Endothelial cell of umbilical vein (primary cell): ENCODE results near the gene FAM124B. TPM values are rescaled to one million over a fixed set of nuclear protein-coding genes. Genes with fewer than 3 reads are reported as not detected.

Source experiments
- BruUV-seq: library from RNA; stranded (reverse); fragments of 400-500 nt; replicated peaks from 2 replicates; lab custom pipeline; 2021; lab: Mats Ljungman, UMichigan
- CTCF ChIA-PET: fragments of 300-600, 350-600 bp; sonication (Branson Sonifier 250); formaldehyde crosslinking; loops from one replicate; lab custom pipeline; 2021; ENCODE audit warnings: antibody characterized with exemption, inconsistent platforms; lab: Charles Lee
- POLR2A ChIA-PET: fragments of 300-600, 350-600 bp; sonication (Branson Sonifier 250); formaldehyde crosslinking; loops from one replicate; lab custom pipeline; 2021; ENCODE audit warnings: antibody characterized with exemption, inconsistent platforms; lab: Charles Lee
- DNase-seq: peaks from one replicate; pipeline ENCODE4 v3.0.0-alpha.2; 2011; ENCODE audit warnings: low read depth, low spot score
- FAIRE-seq: peaks from 2 replicates; lab custom pipeline; 2011; peaks lifted over from hg19 to GRCh38; lab: Jason Lieb, UNC
- H2AFZ ChIP-seq: 2 replicates; pipeline ENCODE4 v1.6.0; 2012; ENCODE audit warnings: low read depth, low read length, control low read depth, inconsistent platforms
- H3K27ac ChIP-seq: 2 replicates; pipeline ENCODE4 v1.5.1; 2011; ENCODE audit warnings: low read depth, mild to moderate bottlenecking, control low read depth, low read length, moderate library complexity; ENCODE audit not compliant: insufficient read depth
- H3K27me3 ChIP-seq, 2 experiments: 2 replicates each; pipeline versions ENCODE4 v1.6.0 to v1.6.1; 2011; ENCODE audit warnings: low read length in 2 of 2, mixed read lengths in 1 of 2; ENCODE audit not compliant: control insufficient read depth in 2 of 2, insufficient read depth in 2 of 2
- H3K36me3 ChIP-seq, 2 experiments: 2 replicates in 1 of 2; 3 replicates in 1 of 2; pipeline ENCODE4 v1.5.1; 2011; ENCODE audit warnings: low read length in 2 of 2, mild to moderate bottlenecking in 1 of 2, moderate library complexity in 1 of 2; ENCODE audit not compliant: control insufficient read depth in 2 of 2, insufficient read depth in 2 of 2; ENCODE audit errors: extremely low read depth in 1 of 2
- H3K4me1 ChIP-seq: 3 replicates; pipeline ENCODE4 v1.5.1; 2011; ENCODE audit warnings: mild to moderate bottlenecking, low read length; ENCODE audit not compliant: control insufficient read depth, insufficient read depth; ENCODE audit errors: extremely low read depth
- H3K4me2 ChIP-seq: 2 replicates; pipeline ENCODE4 v1.6.1; 2011; ENCODE audit warnings: low read length, control low read depth, mixed read lengths; ENCODE audit not compliant: insufficient read depth
- H3K4me3 ChIP-seq, 3 experiments: fragments of 200-600 bp in 1 of 3; sonication (generic), shearing (Covaris generic) in 1 of 3; replicated peaks in 1 of 3; 2 replicates each; pipeline ENCODE4 v1.5.1; 2011 to 2016; ENCODE audit warnings: control low read depth in 3 of 3, low read length in 3 of 3, mild to moderate bottlenecking in 2 of 3, inconsistent platforms in 1 of 3, low read depth in 1 of 3, moderate library complexity in 1 of 3; ENCODE audit not compliant: insufficient read depth in 1 of 3
- H3K79me2 ChIP-seq: 2 replicates; pipeline ENCODE4 v1.6.0; 2012; ENCODE audit warnings: low read length, inconsistent platforms; ENCODE audit not compliant: control insufficient read depth, insufficient read depth
- H3K9ac ChIP-seq: replicated peaks from 2 replicates; pipeline ENCODE3; 2011; ENCODE audit warnings: low read length, control low read depth; ENCODE audit not compliant: insufficient read depth; ENCODE audit errors: extremely low read depth
- H3K9me1 ChIP-seq: replicated peaks from 3 replicates; pipeline ENCODE4 v1.6.0; 2011; ENCODE audit warnings: mild to moderate bottlenecking, low read length; ENCODE audit not compliant: control insufficient read depth, insufficient read depth; ENCODE audit errors: extremely low read depth
- H3K9me3 ChIP-seq: replicated peaks from 2 replicates; pipeline ENCODE4 v1.5.1; 2012; ENCODE audit warnings: low read length, inconsistent platforms; ENCODE audit not compliant: control insufficient read depth, insufficient read depth
- H4K20me1 ChIP-seq: replicated peaks from 2 replicates; pipeline ENCODE3; 2011; ENCODE audit warnings: mild to moderate bottlenecking, low read length; ENCODE audit not compliant: control insufficient read depth, insufficient read depth; ENCODE audit errors: extremely low read depth
- EZH2 ChIP-seq: IDR thresholded peaks from 2 replicates; pipeline ENCODE4 v1.6.1; 2012; ENCODE audit warnings: borderline replicate concordance, low read depth, mild to moderate bottlenecking, moderate library complexity, low read length, inconsistent platforms; ENCODE audit not compliant: severe bottlenecking
- FOS ChIP-seq: IDR thresholded peaks from 2 replicates; pipeline ENCODE4 v1.6.1; 2011; ENCODE audit warnings: mild to moderate bottlenecking, low read length, moderate library complexity, borderline replicate concordance; ENCODE audit not compliant: insufficient read depth
- GATA2 ChIP-seq: IDR thresholded peaks from 2 replicates; pipeline ENCODE4 v1.7.0; 2011; ENCODE audit warnings: low read depth, mild to moderate bottlenecking, moderate library complexity, mixed read lengths, low read length; ENCODE audit not compliant: insufficient read length, insufficient read depth
- JUN ChIP-seq: IDR thresholded peaks from 2 replicates; pipeline ENCODE4 v1.6.1; 2011; ENCODE audit warnings: borderline replicate concordance, low read depth; ENCODE audit not compliant: insufficient read length, insufficient read depth
- MYC ChIP-seq: IDR thresholded peaks from one replicate; pipeline ENCODE4 v1.6.1; 2011; ENCODE audit warnings: mild to moderate bottlenecking, low read depth, low read length
- POLR2A ChIP-seq: IDR thresholded peaks from 2 replicates; pipeline ENCODE4 v1.6.1; 2012; ENCODE audit warnings: low read depth, mild to moderate bottlenecking, control low read depth, low read length
- POLR2AphosphoS5 ChIP-seq: IDR thresholded peaks from 2 replicates; pipeline ENCODE4 v1.6.1; 2012; ENCODE audit warnings: low read depth, mild to moderate bottlenecking, control low read depth, low read length, moderate library complexity; ENCODE audit not compliant: insufficient read depth
- dilution Hi-C: fragments of 300-500 bp; cut with MboI; formaldehyde crosslinking; loops from one replicate; pipeline ENCODE4 v1.15.0; 2019; ENCODE audit warnings: low sequenced_read_pairs; ENCODE audit not compliant: extremely low pct_ligation_motif_present
- intact Hi-C: fragments of 100-400 bp; cut with micrococcal nuclease; formaldehyde crosslinking; loops from one replicate; pipeline ENCODE4 v1.10.0; 2022
- polyA plus RNA-seq, 4 experiments: library from polyadenylated mRNA; depleted of rRNA in 3 of 4; stranded (reverse) in 3 of 4; unstranded in 1 of 4; fragments of >200 nt; gene quantifications; 2 replicates each; pipeline versions ENCODE4 v1.2.1 to v1.2.3, GENCODE V29; 2011 to 2012; ENCODE audit warnings: missing spikeins in 1 of 4
- total RNA-seq: library from RNA; stranded (reverse); gene quantifications from 2 replicates; pipeline ENCODE4 v1.2.3, GENCODE V29; 2021
- TF ChIP-seq, protein P1 (sequence below), 2 donors: IDR thresholded peaks; 1 replicate in 1 of 2; 2 replicates in 1 of 2; pipeline ENCODE4 v1.5.1; 2011; ENCODE audit warnings: low read length in 2 of 2, mild to moderate bottlenecking in 2 of 2, moderate library complexity in 2 of 2, control low read depth in 1 of 2, inconsistent platforms in 1 of 2, low read depth in 1 of 2; ENCODE audit not compliant: insufficient read depth in 1 of 2; ENCODE audit errors: extremely low read depth in 1 of 2
- TF ChIP-seq, protein P2 (sequence below): IDR thresholded peaks from 2 replicates; pipeline ENCODE4 v1.6.1; 2011; ENCODE audit not compliant: insufficient read depth, insufficient read length

The FAM124B gene
- total and polyA plus RNA-seq, 2 donors (not counting 3 experiments of a cell fraction or from before 2014, with no cell fraction given), result 82.0 to 119 TPM

- H3K9me1 ChIP-seq, result no peaks in the 10 kb centered on the region
- TF ChIP-seq POLR2A, result no peak
- TF ChIP-seq POLR2AphosphoS5, result no peak
- TF ChIP-seq EZH2, result no peak
- TF ChIP-seq, protein P1, sequence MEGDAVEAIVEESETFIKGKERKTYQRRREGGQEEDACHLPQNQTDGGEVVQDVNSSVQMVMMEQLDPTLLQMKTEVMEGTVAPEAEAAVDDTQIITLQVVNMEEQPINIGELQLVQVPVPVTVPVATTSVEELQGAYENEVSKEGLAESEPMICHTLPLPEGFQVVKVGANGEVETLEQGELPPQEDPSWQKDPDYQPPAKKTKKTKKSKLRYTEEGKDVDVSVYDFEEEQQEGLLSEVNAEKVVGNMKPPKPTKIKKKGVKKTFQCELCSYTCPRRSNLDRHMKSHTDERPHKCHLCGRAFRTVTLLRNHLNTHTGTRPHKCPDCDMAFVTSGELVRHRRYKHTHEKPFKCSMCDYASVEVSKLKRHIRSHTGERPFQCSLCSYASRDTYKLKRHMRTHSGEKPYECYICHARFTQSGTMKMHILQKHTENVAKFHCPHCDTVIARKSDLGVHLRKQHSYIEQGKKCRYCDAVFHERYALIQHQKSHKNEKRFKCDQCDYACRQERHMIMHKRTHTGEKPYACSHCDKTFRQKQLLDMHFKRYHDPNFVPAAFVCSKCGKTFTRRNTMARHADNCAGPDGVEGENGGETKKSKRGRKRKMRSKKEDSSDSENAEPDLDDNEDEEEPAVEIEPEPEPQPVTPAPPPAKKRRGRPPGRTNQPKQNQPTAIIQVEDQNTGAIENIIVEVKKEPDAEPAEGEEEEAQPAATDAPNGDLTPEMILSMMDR (IDR thresholded peaks at IDR 0.05; ENCODE audit: extremely low read depth in 1 of 2, insufficient read depth in 1 of 2, low read depth in 1 of 2, low read length in 2 of 2), result no peak
- TF ChIP-seq, protein P2, sequence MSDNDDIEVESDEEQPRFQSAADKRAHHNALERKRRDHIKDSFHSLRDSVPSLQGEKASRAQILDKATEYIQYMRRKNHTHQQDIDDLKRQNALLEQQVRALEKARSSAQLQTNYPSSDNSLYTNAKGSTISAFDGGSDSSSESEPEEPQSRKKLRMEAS, result no peak
- TF ChIP-seq JUN, result no peak
- no peak for TF ChIP-seq FOS
- no peak for TF ChIP-seq GATA2
- TF ChIP-seq MYC, result no peak
- no peak overlapping the region for H3K27ac ChIP-seq
- ChIA-PET POLR2A (interaction anchor here (2.0 to 2.1 kb wide), 2 partner anchors 33 to 39 kb away, joined by 7 to 9 read pairs; partner anchors contain the start of gene FAM124B), CTCF (interaction anchor here (1.0 to 2.5 kb wide), 10 partner anchors 8 to 126 kb away, joined by 3 to 14 read pairs (median 5); no protein-coding TSS in a partner anchor)
- intact Hi-C loops, result loop anchor here (2.0 kb wide), 1 partner anchor 144 kb away; the partner anchor contains the start of gene CUL3
- no peak overlapping the region for H3K4me2 ChIP-seq
- peaks cover 17% of the 10 kb centered on the region for H3K4me1 ChIP-seq
- no peaks in the 10 kb centered on the region for H3K9me3 ChIP-seq
- no peak overlapping the region for H3K9ac ChIP-seq
- no peaks in the 10 kb centered on the region for H4K20me1 ChIP-seq
- no peaks in the 10 kb centered on the region for H3K36me3 ChIP-seq
- no peak for FAIRE-seq
- H3K79me2 ChIP-seq, result no peaks in the 10 kb centered on the region
- H3K4me3 ChIP-seq, result no peak overlapping the region
- BruUV-seq, result no TSS peak
- dilution Hi-C loops, result no loop called here
- no peaks in the 10 kb centered on the region for H3K27me3 ChIP-seq
- no peak for DNase-seq
- no peak overlapping the region for H2AFZ ChIP-seq
Observed at GRCh38 chr2:224440988-224441387, 39.1 kb upstream of the FAM124B start.
